Cardiac muscle cell (in vitro differentiated cells and primary cell): ENCODE results near the gene RAI1. TPM values are rescaled to one million over a fixed set of nuclear protein-coding genes. Genes with fewer than 3 reads are reported as not detected.

ENCODE experiments used
- DNase-seq, 2 donors: peaks; one replicate each; pipeline versions ENCODE4 v3.0.0 to v3.0.0-alpha.2; 2010 to 2017; ENCODE audit warnings: low read depth in 1 of 2, low spot score in 1 of 2
- H3K27ac ChIP-seq: fragments of 200-600 bp; sonication (generic); 2 replicates; pipeline ENCODE4 v1.5.1; 2016
- H3K27me3 ChIP-seq: fragments of 200-600 bp; sonication (generic); 2 replicates; pipeline ENCODE4 v1.6.0; 2016; ENCODE audit warnings: control low read depth
- H3K36me3 ChIP-seq: fragments of 200-600 bp; sonication (generic); 2 replicates; pipeline ENCODE4 v1.5.1; 2016; ENCODE audit warnings: control low read depth
- H3K4me1 ChIP-seq: fragments of 200-600 bp; sonication (generic); 2 replicates; pipeline ENCODE4 v1.8.1; 2017; ENCODE audit warnings: low read depth, mild to moderate bottlenecking, mixed run types
- H3K4me3 ChIP-seq: fragments of 200-600 bp; sonication (generic); 2 replicates; pipeline ENCODE4 v1.5.1; 2016; ENCODE audit warnings: mild to moderate bottlenecking
- H3K9me3 ChIP-seq: fragments of 200-600 bp; sonication (generic); 2 replicates; pipeline ENCODE4 v1.5.1; 2017; ENCODE audit warnings: low read depth, mild to moderate bottlenecking, control low read depth
- polyA plus RNA-seq: library from polyadenylated mRNA; unstranded; fragments of >200 nt; fragmentation: Nextera tagmentation; extraction: Ambion mirVana; gene quantifications from 2 replicates; pipeline ENCODE4 v1.2.1, GENCODE V29; 2016
- total RNA-seq: library from RNA; depleted of rRNA; stranded (reverse); fragments of >200 nt; gene quantifications from 2 replicates; pipeline ENCODE4 v1.2.3, GENCODE V29; 2016
- TF ChIP-seq, protein P1 (sequence below): IDR thresholded peaks from 2 replicates; pipeline ENCODE4 v1.5.1; 2012; ENCODE audit warnings: low read depth, mild to moderate bottlenecking, low read length

Gene RAI1
- total and polyA plus RNA-seq, 2 experiments from 2014 or later: 20.2 to 46.2 TPM

DNA sequence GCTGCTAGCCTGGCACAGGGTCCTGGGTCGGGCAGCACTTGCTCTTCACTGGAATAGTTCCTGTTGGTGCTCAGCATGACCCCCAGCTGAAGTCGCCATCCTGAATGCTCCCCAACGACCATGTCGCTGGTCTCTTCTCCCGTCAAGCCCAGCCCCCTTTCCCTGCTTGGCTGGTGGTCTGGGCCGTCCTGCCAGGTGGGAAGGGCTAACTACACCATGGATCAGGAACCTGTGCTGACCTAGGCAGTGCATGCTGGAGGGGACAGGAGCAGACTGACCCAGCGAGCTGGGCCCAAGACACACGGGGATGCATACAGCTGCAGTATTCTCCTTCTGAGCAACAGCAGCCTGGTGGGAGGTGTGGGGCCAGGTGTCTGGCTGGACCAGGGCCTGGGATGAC, 164.7 kb downstream of the RAI1 start:
- TF ChIP-seq, protein P1, sequence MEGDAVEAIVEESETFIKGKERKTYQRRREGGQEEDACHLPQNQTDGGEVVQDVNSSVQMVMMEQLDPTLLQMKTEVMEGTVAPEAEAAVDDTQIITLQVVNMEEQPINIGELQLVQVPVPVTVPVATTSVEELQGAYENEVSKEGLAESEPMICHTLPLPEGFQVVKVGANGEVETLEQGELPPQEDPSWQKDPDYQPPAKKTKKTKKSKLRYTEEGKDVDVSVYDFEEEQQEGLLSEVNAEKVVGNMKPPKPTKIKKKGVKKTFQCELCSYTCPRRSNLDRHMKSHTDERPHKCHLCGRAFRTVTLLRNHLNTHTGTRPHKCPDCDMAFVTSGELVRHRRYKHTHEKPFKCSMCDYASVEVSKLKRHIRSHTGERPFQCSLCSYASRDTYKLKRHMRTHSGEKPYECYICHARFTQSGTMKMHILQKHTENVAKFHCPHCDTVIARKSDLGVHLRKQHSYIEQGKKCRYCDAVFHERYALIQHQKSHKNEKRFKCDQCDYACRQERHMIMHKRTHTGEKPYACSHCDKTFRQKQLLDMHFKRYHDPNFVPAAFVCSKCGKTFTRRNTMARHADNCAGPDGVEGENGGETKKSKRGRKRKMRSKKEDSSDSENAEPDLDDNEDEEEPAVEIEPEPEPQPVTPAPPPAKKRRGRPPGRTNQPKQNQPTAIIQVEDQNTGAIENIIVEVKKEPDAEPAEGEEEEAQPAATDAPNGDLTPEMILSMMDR: no peak
- H3K4me3 ChIP-seq: no peak overlapping the region
- H3K9me3 ChIP-seq: no peaks in the 10 kb centered on the region
- H3K4me1 ChIP-seq: peaks cover 33% of the 10 kb centered on the region
- H3K36me3 ChIP-seq: no peaks in the 10 kb centered on the region
- no peaks in the 10 kb centered on the region for H3K27me3 ChIP-seq
- no peak overlapping the region for H3K27ac ChIP-seq
- DNase-seq: no peak

DNA sequence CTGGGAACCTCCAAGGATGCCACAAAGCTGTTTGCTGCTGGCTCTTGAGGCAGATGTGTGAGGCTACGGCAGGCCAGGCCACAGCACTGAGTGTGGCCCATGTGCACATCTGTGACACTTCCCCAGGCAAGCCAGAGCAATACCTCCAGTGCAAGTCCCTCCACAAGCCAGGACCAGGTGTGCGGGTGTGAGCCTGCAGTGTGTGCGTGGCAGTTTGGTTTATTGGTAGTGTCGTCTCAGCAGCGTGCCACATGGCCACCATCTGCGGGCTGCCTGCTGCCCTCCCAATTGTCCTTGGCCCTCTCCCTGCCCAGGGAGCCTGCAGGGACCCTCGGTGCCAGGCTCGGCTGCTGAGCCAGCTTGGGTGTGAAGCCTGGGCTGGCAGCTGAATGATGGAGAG, 165.4 kb downstream of the RAI1 start:
- Histone ChIP-seq H3K36me3 (no peaks in the 10 kb centered on the region), H3K27ac (no peak overlapping the region), H3K27me3 (no peaks in the 10 kb centered on the region), H3K4me1 (peaks cover 33% of the 10 kb centered on the region), H3K9me3 (no peaks in the 10 kb centered on the region), H3K4me3 (no peak overlapping the region)
- TF ChIP-seq, protein P1: no peak
- no peak for DNase-seq

DNA sequence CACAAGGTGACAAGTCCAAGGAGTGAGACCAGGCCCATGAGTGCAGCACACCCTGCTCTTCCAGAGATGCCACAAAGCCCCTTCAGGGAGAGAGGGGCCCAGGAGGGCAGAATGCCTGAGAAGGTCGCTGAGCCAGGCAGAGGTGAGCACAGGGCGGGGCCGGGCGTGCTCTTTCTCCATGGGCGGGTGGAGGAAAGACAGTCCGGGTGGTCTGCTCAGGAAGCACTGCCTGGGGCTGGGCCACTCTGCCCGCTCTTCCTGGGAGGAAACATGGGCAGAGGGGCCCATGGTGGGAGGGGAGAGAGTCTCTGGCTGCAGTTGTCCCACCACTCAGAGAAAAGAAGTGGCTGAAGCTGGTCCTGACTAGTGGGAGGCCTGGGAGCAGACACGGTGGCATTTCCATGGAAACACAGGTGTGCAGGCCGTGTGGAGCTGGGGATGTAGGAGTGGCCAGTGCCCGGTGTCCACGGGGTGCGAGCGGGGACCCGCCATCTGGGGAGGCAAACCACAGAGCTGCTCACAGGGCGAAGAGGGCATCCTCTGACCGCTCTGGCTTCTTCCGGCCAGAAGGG, 165.9 kb downstream of the RAI1 start:
- no peak overlapping the region for H3K27ac ChIP-seq
- H3K27me3 ChIP-seq: no peaks in the 10 kb centered on the region
- no peaks in the 10 kb centered on the region for H3K9me3 ChIP-seq
- TF ChIP-seq, protein P1: no peak
- H3K4me3 ChIP-seq: no peak overlapping the region
- DNase-seq: no peak
- H3K36me3 ChIP-seq: no peaks in the 10 kb centered on the region
- peaks cover 33% of the 10 kb centered on the region for H3K4me1 ChIP-seq

DNA sequence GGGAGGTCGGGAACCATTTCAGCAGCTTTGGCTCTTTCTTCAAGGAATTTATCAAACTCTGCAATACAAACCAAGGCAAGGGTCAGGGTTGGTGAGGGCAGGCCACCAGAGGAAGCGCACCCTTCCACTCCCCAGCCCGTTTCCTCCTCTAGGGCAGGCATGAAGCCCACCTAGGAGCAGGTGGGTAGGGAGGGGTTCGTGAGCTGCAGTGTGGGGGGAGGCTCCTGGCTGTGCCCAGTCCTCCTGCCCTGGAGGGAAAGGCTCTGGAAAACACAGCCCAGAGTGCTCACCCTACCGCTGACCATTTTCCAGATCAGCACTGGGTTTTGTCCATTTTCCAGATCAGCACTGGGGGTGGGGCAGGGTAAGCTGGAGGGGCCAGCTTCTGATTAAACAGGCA, 166.5 kb downstream of the RAI1 start:
- Histone ChIP-seq H3K9me3 (no peaks in the 10 kb centered on the region), H3K4me3 (no peak overlapping the region), H3K27ac (no peak overlapping the region), H3K4me1 (peaks cover 36% of the 10 kb centered on the region), H3K27me3 (no peaks in the 10 kb centered on the region), H3K36me3 (no peaks in the 10 kb centered on the region)
- DNase-seq: no peak
- TF ChIP-seq, protein P1: no peak

DNA sequence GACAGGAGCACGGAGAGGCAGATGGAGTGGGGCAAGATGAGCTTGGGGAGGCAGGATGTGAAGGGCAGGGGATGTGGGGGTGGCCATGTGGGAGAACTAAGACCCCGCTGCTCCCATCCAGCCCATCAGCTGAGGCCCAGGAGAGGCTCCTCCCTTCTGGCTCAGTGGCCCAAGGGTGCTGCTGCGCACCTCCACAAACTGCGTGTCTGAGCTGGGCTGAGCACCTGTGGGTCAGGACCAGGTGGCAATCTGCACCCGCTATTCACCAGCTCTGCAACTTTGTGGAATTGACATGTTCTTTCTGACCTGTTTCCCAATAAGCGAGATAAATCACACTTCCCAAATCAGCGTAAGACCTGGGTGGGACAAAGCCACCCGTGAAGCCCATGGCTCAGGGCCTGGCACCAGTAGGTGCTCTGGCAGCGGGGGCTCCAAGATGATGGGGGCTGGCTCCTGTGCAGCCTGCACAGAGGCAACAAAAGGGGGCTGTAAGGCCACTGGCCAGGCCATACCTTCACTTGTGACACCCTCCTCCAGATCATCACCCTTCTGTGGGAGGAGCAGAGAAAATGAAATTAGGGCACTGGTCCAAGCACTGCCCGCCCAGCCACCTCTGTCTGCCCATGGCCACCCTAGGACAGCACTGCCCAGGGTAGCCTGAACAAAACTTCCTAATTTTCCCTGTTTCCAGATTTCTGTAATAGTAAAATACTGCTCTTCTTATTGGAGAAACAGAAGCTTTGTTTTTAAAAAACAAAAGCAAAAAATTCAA, 167.2 kb downstream of the RAI1 start:
- Histone ChIP-seq H3K27me3 (no peaks in the 10 kb centered on the region), H3K36me3 (no peaks in the 10 kb centered on the region), H3K9me3 (no peaks in the 10 kb centered on the region), H3K4me3 (no peak overlapping the region), H3K4me1 (peaks cover 44% of the 10 kb centered on the region), H3K27ac (no peak overlapping the region)
- TF ChIP-seq, protein P1: no peak
- no peak for DNase-seq
